ENCODE measurements around the gene ECE1.

ECE1 gene

DNA sequence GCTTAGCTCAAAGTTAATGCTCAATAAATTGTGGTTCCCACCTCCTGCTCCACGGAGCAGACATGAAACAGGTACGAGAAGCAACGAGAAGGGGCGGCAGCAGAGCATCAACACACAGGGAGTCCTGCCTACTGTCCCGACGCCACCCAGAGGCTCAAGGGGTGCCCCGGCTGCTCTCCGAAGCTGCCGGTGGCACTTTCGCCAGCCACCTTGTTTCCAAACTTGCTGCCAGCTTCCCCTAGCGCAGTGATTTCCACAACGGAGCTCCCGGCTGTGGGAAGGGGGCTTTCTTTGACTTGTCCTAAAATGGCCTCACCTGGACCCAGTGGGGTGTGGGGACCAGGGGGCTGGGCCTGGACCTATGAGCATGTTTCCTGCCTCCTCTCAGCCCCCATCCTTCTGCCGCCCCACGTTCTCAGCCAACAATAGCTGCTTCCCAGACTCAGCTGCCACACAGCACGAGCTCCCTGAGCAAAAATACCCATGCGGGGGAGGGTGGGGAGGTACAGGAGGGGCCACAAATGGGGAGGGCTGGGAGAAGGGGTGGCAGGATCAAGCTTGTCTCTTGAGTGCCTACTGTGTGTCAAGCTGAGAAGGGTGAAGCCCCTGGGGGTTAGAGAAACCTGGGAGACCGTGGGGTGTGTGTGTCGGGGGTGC is 35.6 kb upstream of the ECE1 start:
- Histone ChIP-seq H3K4me3 (replicated peaks; ENCODE audit: insufficient read depth, low read length) (no peak overlapping the region), H3K27me3 (ENCODE audit: insufficient read depth, poor library complexity, severe bottlenecking) (no peaks in the 10 kb centered on the region), H3K27ac (replicated peaks) (peak overlapping the region; percentile 79)
- TF ChIP-seq POLR2AphosphoS5 (IDR thresholded peaks at IDR 0.05; ENCODE audit: low read depth) (no peak), SPI1 (IDR thresholded peaks at IDR 0.05; ENCODE audit: borderline replicate concordance, low read depth) (no peak), GABPA (IDR thresholded peaks at IDR 0.05; ENCODE audit: low read depth) (no peak), CTCF (IDR thresholded peaks at IDR 0.05; ENCODE audit: insufficient read depth, low read length) (no peak)
- no peak for DNase-seq (ENCODE audit: low read depth in 1 of 2, low spot score in 1 of 2)

- TF ChIP-seq SPI1 (IDR thresholded peaks at IDR 0.05; ENCODE audit: borderline replicate concordance, low read depth) (peak; percentile 90), GABPA (IDR thresholded peaks at IDR 0.05; ENCODE audit: low read depth) (no peak), POLR2AphosphoS5 (IDR thresholded peaks at IDR 0.05; ENCODE audit: low read depth) (peak; percentile 11), CTCF (IDR thresholded peaks at IDR 0.05; ENCODE audit: insufficient read depth, low read length) (no peak)
- TF ChIP-seq, protein P1, sequence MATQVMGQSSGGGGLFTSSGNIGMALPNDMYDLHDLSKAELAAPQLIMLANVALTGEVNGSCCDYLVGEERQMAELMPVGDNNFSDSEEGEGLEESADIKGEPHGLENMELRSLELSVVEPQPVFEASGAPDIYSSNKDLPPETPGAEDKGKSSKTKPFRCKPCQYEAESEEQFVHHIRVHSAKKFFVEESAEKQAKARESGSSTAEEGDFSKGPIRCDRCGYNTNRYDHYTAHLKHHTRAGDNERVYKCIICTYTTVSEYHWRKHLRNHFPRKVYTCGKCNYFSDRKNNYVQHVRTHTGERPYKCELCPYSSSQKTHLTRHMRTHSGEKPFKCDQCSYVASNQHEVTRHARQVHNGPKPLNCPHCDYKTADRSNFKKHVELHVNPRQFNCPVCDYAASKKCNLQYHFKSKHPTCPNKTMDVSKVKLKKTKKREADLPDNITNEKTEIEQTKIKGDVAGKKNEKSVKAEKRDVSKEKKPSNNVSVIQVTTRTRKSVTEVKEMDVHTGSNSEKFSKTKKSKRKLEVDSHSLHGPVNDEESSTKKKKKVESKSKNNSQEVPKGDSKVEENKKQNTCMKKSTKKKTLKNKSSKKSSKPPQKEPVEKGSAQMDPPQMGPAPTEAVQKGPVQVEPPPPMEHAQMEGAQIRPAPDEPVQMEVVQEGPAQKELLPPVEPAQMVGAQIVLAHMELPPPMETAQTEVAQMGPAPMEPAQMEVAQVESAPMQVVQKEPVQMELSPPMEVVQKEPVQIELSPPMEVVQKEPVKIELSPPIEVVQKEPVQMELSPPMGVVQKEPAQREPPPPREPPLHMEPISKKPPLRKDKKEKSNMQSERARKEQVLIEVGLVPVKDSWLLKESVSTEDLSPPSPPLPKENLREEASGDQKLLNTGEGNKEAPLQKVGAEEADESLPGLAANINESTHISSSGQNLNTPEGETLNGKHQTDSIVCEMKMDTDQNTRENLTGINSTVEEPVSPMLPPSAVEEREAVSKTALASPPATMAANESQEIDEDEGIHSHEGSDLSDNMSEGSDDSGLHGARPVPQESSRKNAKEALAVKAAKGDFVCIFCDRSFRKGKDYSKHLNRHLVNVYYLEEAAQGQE (IDR thresholded peaks at IDR 0.05; ENCODE audit: insufficient replicate concordance, low read depth): no peak
- no peak overlapping the region for H3K4me3 ChIP-seq (replicated peaks; ENCODE audit: insufficient read depth, low read length)
- no peaks in the 10 kb centered on the region for H3K27me3 ChIP-seq (ENCODE audit: insufficient read depth, poor library complexity, severe bottlenecking)
- H3K27ac ChIP-seq (replicated peaks): peak overlapping the region; percentile 79
- DNase-seq (ENCODE audit: low read depth in 1 of 2, low spot score in 1 of 2): peak; percentile 74 to 82
Observed at GRCh38 chr1:21325231-21325718, 35.0 kb upstream of the ECE1 start.

- no peak overlapping the region for H3K4me3 ChIP-seq (replicated peaks; ENCODE audit: insufficient read depth, low read length)
- H3K27ac ChIP-seq (replicated peaks): peak overlapping the region; percentile 79
- peak; percentile 75 to 80 for DNase-seq (ENCODE audit: low read depth in 1 of 2, low spot score in 1 of 2)
- no peaks in the 10 kb centered on the region for H3K27me3 ChIP-seq (ENCODE audit: insufficient read depth, poor library complexity, severe bottlenecking)
- TF ChIP-seq GABPA (IDR thresholded peaks at IDR 0.05; ENCODE audit: low read depth) (no peak), POLR2AphosphoS5 (IDR thresholded peaks at IDR 0.05; ENCODE audit: low read depth) (peak; percentile 61)
Observed at GRCh38 chr1:21324368-21325141, 34.3 kb upstream of the ECE1 start.

DNA sequence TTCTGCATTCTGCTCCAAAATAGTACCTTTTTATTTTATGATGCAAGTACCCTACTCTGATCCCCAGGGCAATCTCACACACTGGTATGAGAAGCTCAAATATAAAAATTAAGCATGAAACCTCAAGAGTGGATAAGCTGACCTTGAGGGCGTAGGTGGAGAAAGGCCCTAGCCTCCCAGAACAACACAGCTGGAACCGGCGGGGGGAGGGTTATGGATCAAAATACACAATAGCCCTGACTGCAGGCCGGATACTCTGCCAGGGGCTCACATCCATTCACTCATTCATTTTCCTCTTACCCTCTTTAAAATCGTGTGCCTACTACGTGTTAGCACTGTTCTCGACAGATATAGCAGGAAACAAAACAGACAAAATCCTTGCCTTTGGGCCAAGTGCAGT is 32.8 kb upstream of the ECE1 start:
- DNase-seq (ENCODE audit: low read depth in 1 of 2, low spot score in 1 of 2): no peak
- Histone ChIP-seq H3K4me3 (replicated peaks; ENCODE audit: insufficient read depth, low read length) (no peak overlapping the region), H3K27me3 (ENCODE audit: insufficient read depth, poor library complexity, severe bottlenecking) (no peaks in the 10 kb centered on the region), H3K27ac (replicated peaks) (peak overlapping the region; percentile 28; the same call in 1 of the 2 replicates)
- TF ChIP-seq POLR2AphosphoS5 (IDR thresholded peaks at IDR 0.05; ENCODE audit: low read depth): no peak
- no peak for TF ChIP-seq SPI1 (IDR thresholded peaks at IDR 0.05; ENCODE audit: borderline replicate concordance, low read depth)
- TF ChIP-seq, protein P1 (IDR thresholded peaks at IDR 0.05; ENCODE audit: insufficient replicate concordance, low read depth): no peak
- TF ChIP-seq CTCF (IDR thresholded peaks at IDR 0.05; ENCODE audit: insufficient read depth, low read length): no peak
- TF ChIP-seq GABPA (IDR thresholded peaks at IDR 0.05; ENCODE audit: low read depth): no peak

All from HL-60 (cell line).